Measurements from ENCODE around the gene ANKRD61.

DNA sequence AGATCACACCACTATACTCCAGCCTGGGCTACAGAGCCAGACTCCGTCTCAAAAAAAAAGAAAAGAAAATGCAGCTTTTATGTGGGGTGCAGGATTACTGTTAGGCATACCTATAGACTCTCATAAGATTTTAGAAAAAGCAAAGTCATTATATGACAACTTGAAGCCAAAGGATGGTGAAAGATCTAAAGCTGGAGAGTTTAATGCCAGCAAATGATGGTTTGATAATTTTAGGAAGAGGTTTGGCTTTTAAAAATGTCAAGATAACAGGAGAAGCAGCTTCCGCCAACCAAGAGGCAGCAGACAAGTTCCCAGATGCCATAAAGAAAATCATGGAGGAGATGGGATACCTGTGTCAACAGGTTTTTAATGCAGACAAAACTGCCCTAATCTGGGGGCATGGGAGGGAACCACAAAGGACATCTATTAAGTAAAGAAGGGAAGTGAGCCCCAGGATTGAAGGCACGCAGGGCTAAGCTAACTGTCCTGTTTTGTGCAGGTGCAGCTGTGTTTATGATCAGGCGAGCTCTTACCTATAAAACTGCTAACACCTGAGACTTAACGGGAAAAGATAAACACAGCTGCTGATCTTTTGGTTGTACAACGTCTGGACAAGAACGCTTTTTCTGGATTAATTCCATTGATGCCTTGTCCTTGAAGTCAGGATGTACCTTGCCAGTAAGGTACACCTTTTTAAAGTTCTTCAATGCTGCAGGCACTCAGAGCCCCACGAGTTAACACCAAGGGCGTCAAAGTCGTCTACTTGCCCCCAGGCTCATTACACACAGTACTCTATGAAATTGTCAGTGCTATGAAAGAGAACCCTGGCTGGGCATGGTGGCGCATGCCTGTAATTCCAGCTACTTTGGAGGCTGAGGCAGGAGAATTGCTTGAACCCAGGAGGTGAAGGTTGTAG, 10.5 kb upstream of the ANKRD61 start:
- no peak for TF ChIP-seq RAD21 (IDR thresholded peaks at IDR 0.05; ENCODE audit: low read length)
- TF ChIP-seq FOSL2 (IDR thresholded peaks at IDR 0.05; ENCODE audit: borderline replicate concordance, low read depth) = no peak
- TF ChIP-seq NRF1 (IDR thresholded peaks at IDR 0.05; ENCODE audit: low read depth, low read length) = no peak
- TF ChIP-seq, protein P1, sequence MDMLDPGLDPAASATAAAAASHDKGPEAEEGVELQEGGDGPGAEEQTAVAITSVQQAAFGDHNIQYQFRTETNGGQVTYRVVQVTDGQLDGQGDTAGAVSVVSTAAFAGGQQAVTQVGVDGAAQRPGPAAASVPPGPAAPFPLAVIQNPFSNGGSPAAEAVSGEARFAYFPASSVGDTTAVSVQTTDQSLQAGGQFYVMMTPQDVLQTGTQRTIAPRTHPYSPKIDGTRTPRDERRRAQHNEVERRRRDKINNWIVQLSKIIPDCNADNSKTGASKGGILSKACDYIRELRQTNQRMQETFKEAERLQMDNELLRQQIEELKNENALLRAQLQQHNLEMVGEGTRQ (IDR thresholded peaks at IDR 0.05; ENCODE audit: borderline replicate concordance, low read depth, low read length) = no peak
